CD4-positive, CD25-positive, alpha-beta regulatory T cell (primary cell): ENCODE results near the gene ISG15. TPM values are rescaled to one million over a fixed set of nuclear protein-coding genes. Genes with fewer than 3 reads are reported as not detected.

Experiments used
- ATAC-seq, 2 donors: fragments of 150-1000 bp; cut with Tn5 transposase; one replicate each; pipeline ENCODE4 v1.10.0; 2021; ENCODE audit warnings: low read depth in 2 of 2, moderate number of reproducible peaks in 2 of 2, moderate library complexity in 1 of 2
- DNase-seq, 3 donors: peaks; one replicate each; pipeline versions ENCODE4 v3.0.0 to v3.0.0-alpha.2; 2012 to 2022; ENCODE audit warnings: mixed read lengths in 1 of 3
- H3K27ac ChIP-seq: one replicate; pipeline ENCODE4 v1.7.0; 2013; ENCODE audit warnings: mild to moderate bottlenecking, low read length; ENCODE audit not compliant: insufficient read depth, poor library complexity, severe bottlenecking
- H3K27me3 ChIP-seq: one replicate; pipeline ENCODE4 v1.7.0; 2013; ENCODE audit warnings: low read length; ENCODE audit not compliant: control insufficient read depth, insufficient read depth
- H3K36me3 ChIP-seq: one replicate; pipeline ENCODE4 v1.7.0; 2013; ENCODE audit warnings: mild to moderate bottlenecking, low read length, moderate library complexity; ENCODE audit not compliant: control insufficient read depth, insufficient read depth
- H3K4me1 ChIP-seq: 2 replicates; pipeline ENCODE4 v1.7.0; 2013; ENCODE audit warnings: mild to moderate bottlenecking, low read length; ENCODE audit not compliant: insufficient read depth, control insufficient read depth, poor library complexity, severe bottlenecking
- H3K4me3 ChIP-seq: one replicate; pipeline ENCODE4 v1.7.0; 2013; ENCODE audit warnings: low read depth, mild to moderate bottlenecking, low read length, moderate library complexity
- H3K9me3 ChIP-seq, 2 experiments: 1 replicate in 1 of 2; 2 replicates in 1 of 2; pipeline ENCODE4 v1.7.0; 2013; ENCODE audit warnings: low read length in 2 of 2, mild to moderate bottlenecking in 1 of 2, moderate library complexity in 1 of 2; ENCODE audit not compliant: control insufficient read depth in 2 of 2
- H3K27ac Mint-ChIP-seq, 3 donors: one replicate each; pipeline ENCODE4 v1.8.0; 2020 to 2022; ENCODE audit warnings: mild to moderate bottlenecking in 3 of 3, mixed read lengths in 3 of 3, moderate library complexity in 2 of 3
- H3K27me3 Mint-ChIP-seq: one replicate; pipeline ENCODE4 v1.8.0; 2022; ENCODE audit warnings: mild to moderate bottlenecking, mixed read lengths
- H3K36me3 Mint-ChIP-seq: one replicate; pipeline ENCODE4 v1.8.0; 2020; ENCODE audit warnings: mixed read lengths
- H3K4me1 Mint-ChIP-seq, 4 donors: one replicate each; pipeline ENCODE4 v1.8.0; 2020 to 2022; ENCODE audit warnings: mixed read lengths in 4 of 4, mild to moderate bottlenecking in 1 of 4
- H3K4me3 Mint-ChIP-seq, 4 donors: one replicate each; pipeline ENCODE4 v1.8.0; 2020 to 2022; ENCODE audit warnings: mild to moderate bottlenecking in 4 of 4, mixed read lengths in 4 of 4, moderate library complexity in 3 of 4
- H3K9me3 Mint-ChIP-seq, 7 donors: one replicate each; pipeline ENCODE4 v1.8.0; 2020 to 2022; ENCODE audit warnings: mixed read lengths in 7 of 7, mild to moderate bottlenecking in 3 of 7, moderate library complexity in 2 of 7
- polyA plus RNA-seq, 4 donors: library from polyadenylated mRNA; unstranded; fragments of 300-500 nt; fragmentation: Illumina TruSeq; gene quantifications; one replicate each; pipeline ENCODE4 v1.2.3, GENCODE V29; 2021
- total RNA-seq: library from RNA; stranded (reverse); gene quantifications from one replicate; pipeline ENCODE4 v1.2.3, GENCODE V29; 2022

ISG15 gene
- total and polyA plus RNA-seq, 5 donors from 2014 or later, result 76.7 to 489 (median 252) TPM

DNA sequence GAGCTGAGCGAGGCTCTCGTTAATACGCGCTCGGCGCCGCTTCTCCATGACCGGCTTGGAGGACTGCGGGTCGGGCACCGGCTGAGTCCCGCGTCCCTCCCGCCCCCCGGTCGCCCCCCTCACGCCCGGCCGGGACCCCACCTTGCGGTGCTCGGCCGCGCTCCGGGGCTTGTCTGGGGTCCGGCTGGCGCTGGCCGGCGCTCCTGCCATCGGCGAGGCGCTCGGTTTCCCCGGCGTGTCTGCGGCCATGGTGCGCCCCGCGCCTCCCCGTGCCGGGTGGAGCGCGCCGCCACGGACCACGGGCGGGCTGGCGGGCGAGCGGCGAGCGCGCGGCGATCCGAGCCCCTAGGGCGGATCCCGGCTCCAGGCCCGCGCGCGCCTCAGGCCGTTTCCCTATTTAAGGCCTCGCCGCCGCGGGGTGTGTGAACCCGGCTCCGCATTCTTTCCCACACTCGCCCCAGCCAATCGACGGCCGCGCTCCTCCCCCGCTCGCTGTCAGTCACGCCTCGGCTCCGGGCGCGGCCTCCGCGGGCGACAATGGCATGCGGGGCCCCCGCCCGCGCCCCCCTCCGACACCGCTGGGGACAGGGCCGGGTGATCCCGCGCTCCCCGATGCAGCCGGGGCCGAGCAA, 13.5 kb upstream of the ISG15 start, which contains the start of gene HES4:
Gene HES4, minus strand, starts transcription at position 373 of the 632 bp plus-strand sequence. Its CDS starts 124 bp downstream, at position 249.
- Mint-ChIP-seq H3K36me3 (no peaks in the 10 kb centered on the region), H3K9me3 (peaks cover 0 to 5% (median 0%) of the 10 kb centered on the region in 7 donors), H3K4me1 (peaks cover 0 to 25% (median 5%) of the 10 kb centered on the region in 4 donors), H3K27me3 (peaks cover 50% of the 10 kb centered on the region), H3K4me3 (peak within 1 kb of the TSS; percentile 57 to 86 (median 73)), H3K27ac (peak within 1 kb of the TSS in 1 of 3 donors; percentile 95)
- ATAC-seq (peak; percentile 43 to 46), DNase-seq (peak; percentile 31 to 52 (median 45))
- Histone ChIP-seq H3K36me3 (no peaks in the 10 kb centered on the region), H3K27ac (no peak within 1 kb of the TSS), H3K4me3 (no peak within 1 kb of the TSS), H3K27me3 (peaks cover 6% of the 10 kb centered on the region), H3K4me1 (peaks cover 41% of the 10 kb centered on the region), H3K9me3 (no peaks in the 10 kb centered on the region)

DNA sequence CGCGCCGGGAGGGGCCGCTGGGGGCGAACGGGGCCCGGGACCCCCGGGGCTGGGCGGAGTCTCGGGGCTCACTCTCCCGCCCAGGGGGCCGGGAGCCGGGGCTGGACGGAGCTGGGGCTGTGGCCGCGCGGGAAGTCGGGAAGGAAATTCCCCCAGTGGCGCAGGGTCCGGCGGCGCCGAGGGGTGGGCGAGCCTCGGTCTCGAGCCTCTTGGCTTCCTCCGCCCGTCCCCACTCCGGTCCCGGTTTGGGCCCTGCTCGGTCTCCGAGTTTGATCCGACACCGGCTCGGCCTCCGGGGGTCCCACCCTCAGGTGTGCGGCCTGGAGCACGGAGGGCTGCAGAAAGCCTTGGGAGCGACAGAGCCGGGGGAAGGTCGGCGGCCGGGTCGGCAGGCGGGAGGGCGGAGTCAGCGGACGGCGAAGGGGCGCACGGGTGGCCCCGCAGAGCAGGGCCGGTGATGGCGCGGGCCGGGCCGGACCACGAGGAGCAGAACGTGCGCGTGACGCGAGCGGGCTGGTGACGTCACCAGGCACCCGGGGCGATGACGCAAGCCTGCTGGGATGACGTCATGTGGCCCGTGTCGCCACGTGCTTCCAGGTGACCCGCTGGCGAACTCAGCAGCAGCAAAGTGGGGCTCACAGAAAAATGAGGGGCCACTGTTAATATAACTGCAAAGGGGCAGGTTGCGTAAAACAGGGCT, 12.8 kb upstream of the ISG15 start:
- peak overlapping the region in 1 of 3 donors; percentile 95 for H3K27ac Mint-ChIP-seq
- H3K27ac ChIP-seq, result no peak overlapping the region
- H3K27me3 Mint-ChIP-seq, result peaks cover 51% of the 10 kb centered on the region
- peak overlapping the region; percentile 57 to 78 (median 73) for H3K4me3 Mint-ChIP-seq
- no peaks in the 10 kb centered on the region for H3K36me3 Mint-ChIP-seq
- ATAC-seq (peak in 1 of 2 donors; percentile 6), DNase-seq (peak; percentile 38 to 73 (median 60))
- H3K4me1 ChIP-seq, result peaks cover 45% of the 10 kb centered on the region
- no peaks in the 10 kb centered on the region for H3K36me3 ChIP-seq
- peaks cover 9% of the 10 kb centered on the region for H3K27me3 ChIP-seq
- H3K4me3 ChIP-seq, result no peak overlapping the region
- peaks cover 0 to 24% (median 8%) of the 10 kb centered on the region in 4 donors for H3K4me1 Mint-ChIP-seq
- H3K9me3 ChIP-seq, result no peaks in the 10 kb centered on the region
- H3K9me3 Mint-ChIP-seq, result peaks cover 0 to 5% (median 0%) of the 10 kb centered on the region in 7 donors

DNA sequence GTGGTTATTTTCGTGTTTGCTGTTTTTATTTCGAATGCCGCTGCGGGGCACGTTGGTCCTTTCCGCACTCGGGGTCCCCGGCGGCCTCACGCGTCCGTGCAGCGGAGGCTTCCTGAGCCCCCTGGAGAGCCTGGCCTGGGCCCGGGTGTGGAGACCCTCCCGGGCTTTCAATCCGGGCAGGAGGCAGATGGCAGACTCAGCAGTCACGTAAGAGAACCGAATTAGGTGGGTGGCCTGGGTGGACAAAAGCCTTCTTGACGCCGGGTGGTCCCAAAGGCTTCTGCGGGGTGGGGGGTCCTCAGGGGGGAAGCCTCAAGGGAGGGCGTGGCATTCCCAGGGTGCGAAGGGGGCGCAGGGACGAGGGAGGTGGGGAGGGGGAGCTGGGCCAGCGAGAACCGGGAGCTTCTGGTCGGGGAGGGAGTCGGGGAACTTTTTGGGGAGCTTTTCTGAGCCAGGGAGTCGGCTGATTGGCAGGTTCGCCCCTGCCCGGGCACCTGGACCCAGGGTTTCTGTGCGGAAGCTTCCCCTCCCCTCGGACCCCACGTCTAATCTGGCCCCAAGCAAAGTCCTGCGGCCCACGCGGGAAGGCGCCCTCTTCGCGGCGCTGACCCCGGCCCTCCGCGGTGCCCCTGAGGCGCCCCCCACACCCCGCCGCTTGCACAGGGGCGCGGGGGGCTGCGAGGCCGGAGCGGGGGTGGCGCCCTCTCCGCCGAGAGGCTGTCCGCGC, 12.1 kb upstream of the ISG15 start:
- ATAC-seq, result no peak
- no peak overlapping the region for H3K4me3 ChIP-seq
- H3K4me1 Mint-ChIP-seq, result peaks cover 0 to 20% (median 4%) of the 10 kb centered on the region in 4 donors
- H3K27ac Mint-ChIP-seq, result peak overlapping the region in 1 of 3 donors; percentile 95
- peaks cover 9% of the 10 kb centered on the region for H3K27me3 ChIP-seq
- no peaks in the 10 kb centered on the region for H3K36me3 Mint-ChIP-seq
- H3K36me3 ChIP-seq, result no peaks in the 10 kb centered on the region
- no peaks in the 10 kb centered on the region for H3K9me3 ChIP-seq
- H3K4me3 Mint-ChIP-seq, result peak overlapping the region; percentile 57 to 78 (median 73)
- peaks cover 0 to 3% (median 0%) of the 10 kb centered on the region in 7 donors for H3K9me3 Mint-ChIP-seq
- no peak for DNase-seq
- peaks cover 42% of the 10 kb centered on the region for H3K4me1 ChIP-seq
- H3K27me3 Mint-ChIP-seq, result peaks cover 44% of the 10 kb centered on the region
- H3K27ac ChIP-seq, result no peak overlapping the region

DNA sequence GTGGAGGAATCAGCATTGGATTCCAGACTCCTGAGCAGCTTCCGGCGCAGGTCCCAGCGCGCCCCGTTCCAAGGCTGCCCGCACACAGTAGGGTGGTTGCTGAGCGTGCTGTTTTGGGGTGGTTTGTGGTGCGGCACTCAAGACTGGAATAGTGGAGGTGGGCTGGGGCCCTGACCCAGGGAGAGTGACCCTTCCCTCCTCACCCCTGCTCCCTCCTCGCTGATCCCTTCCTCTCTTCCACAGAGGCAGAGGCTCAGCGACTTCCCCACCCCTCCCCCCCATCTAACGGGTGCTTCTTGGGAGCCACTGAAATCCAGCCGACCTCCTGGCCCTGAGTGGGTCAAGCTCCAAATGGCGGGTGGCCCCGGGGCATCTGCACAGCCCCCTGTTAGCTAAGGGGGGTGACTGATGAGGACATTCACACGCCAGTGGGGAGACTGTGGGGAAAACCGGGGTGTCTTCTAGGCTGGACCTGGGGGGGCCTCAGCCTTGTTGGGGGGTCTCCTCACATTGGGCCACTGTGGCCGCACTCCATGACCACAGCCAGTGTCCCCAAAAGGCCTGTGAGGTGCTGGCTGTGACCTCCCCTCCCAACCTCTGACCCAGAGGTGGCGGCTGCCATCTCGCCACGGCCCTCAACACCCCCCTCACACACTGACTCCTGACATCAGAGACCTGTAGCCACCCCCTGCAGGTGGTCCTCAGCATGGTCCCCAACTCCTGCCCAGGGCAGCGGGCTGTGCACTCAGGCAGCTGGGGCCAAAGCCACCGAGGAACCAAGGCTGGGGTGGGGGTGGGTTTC, 9.5 kb upstream of the ISG15 start:
- H3K27ac ChIP-seq, result no peak overlapping the region
- H3K4me3 Mint-ChIP-seq, result peak overlapping the region in 1 of 4 donors; percentile 41
- H3K36me3 ChIP-seq, result no peaks in the 10 kb centered on the region
- H3K4me1 ChIP-seq, result peaks cover 40% of the 10 kb centered on the region
- H3K27me3 ChIP-seq, result peaks cover 9% of the 10 kb centered on the region
- no peak for ATAC-seq
- no peak for DNase-seq
- no peaks in the 10 kb centered on the region for H3K36me3 Mint-ChIP-seq
- H3K27me3 Mint-ChIP-seq, result peaks cover 42% of the 10 kb centered on the region
- peaks cover 0 to 15% (median 4%) of the 10 kb centered on the region in 4 donors for H3K4me1 Mint-ChIP-seq
- H3K9me3 ChIP-seq, result no peaks in the 10 kb centered on the region
- no peak overlapping the region for H3K4me3 ChIP-seq
- peaks cover 0 to 3% (median 0%) of the 10 kb centered on the region in 7 donors for H3K9me3 Mint-ChIP-seq
- no peak overlapping the region for H3K27ac Mint-ChIP-seq

DNA sequence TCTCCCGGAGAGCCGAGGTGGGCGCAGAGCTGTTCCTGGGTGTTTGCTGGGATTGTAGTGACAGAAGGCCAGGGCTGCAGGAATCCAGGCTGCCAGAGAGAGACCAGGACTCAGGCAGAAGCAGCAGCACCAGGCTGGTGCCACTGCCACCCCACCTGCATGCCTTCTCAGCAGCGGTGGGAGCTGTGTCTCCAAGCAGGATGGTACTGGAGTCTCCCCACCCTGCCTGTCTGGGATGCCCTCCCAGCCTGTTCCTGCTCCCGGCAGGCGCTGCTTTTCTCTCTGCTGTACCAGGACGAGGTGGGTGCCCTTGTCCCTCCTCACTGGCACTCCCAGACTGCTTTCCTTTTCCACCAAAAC, 8.9 kb upstream of the ISG15 start:
- Mint-ChIP-seq H3K4me3 (no peak overlapping the region), H3K4me1 (peaks cover 0 to 14% (median 4%) of the 10 kb centered on the region in 4 donors), H3K36me3 (no peaks in the 10 kb centered on the region), H3K9me3 (peaks cover 0 to 3% (median 0%) of the 10 kb centered on the region in 7 donors), H3K27ac (no peak overlapping the region), H3K27me3 (peaks cover 47% of the 10 kb centered on the region)
- ATAC-seq (no peak), DNase-seq (no peak)
- H3K27ac ChIP-seq, result no peak overlapping the region
- no peak overlapping the region for H3K4me3 ChIP-seq
- peaks cover 9% of the 10 kb centered on the region for H3K27me3 ChIP-seq
- H3K4me1 ChIP-seq, result peaks cover 34% of the 10 kb centered on the region
- no peaks in the 10 kb centered on the region for H3K36me3 ChIP-seq
- no peaks in the 10 kb centered on the region for H3K9me3 ChIP-seq

DNA sequence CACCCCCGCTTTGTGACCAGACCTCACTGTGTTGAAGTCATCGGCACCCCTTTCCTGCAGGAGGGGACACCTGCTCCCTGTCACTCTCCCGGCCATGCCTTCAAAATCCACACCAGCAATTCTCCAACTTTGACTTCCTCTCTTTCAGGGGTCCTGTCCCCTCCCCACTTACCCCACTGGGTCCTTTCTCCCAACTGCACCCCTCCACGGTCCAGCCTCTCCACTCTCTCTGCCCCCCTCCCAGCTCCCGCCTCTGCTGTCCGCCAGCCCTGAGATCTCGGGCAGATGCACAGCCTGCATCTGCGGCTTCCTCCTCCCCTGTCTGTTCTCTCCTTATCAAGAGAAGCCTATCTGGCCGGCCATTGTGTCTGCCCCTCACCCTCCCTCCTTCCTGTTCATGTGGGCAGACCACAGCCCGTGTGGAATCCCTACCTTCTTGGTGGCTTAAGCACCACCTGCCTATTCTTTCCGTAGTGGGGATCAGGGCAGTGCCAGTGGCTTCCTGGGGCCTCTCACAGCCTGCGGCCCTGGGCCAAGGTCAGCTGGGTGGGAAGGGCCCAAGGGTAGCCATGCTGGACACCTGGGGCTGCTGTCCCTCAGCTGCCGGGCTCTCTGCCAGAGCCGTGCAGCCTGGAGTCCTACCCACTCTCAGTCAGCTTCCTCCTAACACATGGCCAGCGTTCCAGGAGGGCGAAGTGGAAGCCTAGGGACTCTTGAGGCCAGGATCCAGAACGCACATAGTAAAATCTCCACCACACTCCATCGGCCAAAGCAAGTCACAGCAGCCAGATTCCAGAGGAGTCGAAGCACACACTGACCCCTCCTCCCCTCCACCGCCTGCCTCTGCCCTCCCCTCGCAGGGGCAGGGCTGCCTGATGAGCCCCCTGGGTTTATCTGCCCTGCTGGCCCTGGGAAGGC, 8.3 kb upstream of the ISG15 start:
- Mint-ChIP-seq H3K27ac (no peak overlapping the region), H3K36me3 (no peaks in the 10 kb centered on the region), H3K4me1 (peaks cover 0 to 13% (median 4%) of the 10 kb centered on the region in 4 donors), H3K9me3 (peaks cover 0 to 3% (median 0%) of the 10 kb centered on the region in 7 donors), H3K4me3 (peak overlapping the region in 1 of 4 donors; percentile 71), H3K27me3 (peaks cover 47% of the 10 kb centered on the region)
- H3K4me3 ChIP-seq, result no peak overlapping the region
- H3K27ac ChIP-seq, result no peak overlapping the region
- no peaks in the 10 kb centered on the region for H3K36me3 ChIP-seq
- peaks cover 28% of the 10 kb centered on the region for H3K4me1 ChIP-seq
- ATAC-seq, result no peak
- peaks cover 9% of the 10 kb centered on the region for H3K27me3 ChIP-seq
- no peaks in the 10 kb centered on the region for H3K9me3 ChIP-seq
- DNase-seq, result no peak
